ENCODE results near the gene ARHGEF4.

DNA sequence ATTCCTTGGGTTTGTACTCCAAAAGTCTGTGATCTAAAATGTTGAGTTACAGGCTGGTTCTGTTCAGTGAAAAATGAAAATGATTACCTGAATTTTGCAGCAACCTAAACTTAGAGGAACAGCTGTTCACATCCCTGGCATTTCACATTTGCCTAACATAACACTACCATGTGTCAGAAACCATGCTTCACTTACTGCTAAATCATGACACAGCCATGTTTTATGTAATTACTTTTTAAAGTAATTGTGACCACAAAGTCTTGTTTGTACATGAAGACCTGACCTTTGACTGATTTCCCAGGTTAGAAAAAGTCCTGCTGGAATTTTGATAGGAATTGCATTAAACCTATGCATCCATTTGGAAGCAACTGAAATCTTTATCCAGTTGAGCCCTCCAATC is 177.4 kb downstream of the ARHGEF4 start:
- no peak for TF ChIP-seq SIN3A (IDR thresholded peaks at IDR 0.05; ENCODE audit: low read depth)
- TF ChIP-seq, protein P1, sequence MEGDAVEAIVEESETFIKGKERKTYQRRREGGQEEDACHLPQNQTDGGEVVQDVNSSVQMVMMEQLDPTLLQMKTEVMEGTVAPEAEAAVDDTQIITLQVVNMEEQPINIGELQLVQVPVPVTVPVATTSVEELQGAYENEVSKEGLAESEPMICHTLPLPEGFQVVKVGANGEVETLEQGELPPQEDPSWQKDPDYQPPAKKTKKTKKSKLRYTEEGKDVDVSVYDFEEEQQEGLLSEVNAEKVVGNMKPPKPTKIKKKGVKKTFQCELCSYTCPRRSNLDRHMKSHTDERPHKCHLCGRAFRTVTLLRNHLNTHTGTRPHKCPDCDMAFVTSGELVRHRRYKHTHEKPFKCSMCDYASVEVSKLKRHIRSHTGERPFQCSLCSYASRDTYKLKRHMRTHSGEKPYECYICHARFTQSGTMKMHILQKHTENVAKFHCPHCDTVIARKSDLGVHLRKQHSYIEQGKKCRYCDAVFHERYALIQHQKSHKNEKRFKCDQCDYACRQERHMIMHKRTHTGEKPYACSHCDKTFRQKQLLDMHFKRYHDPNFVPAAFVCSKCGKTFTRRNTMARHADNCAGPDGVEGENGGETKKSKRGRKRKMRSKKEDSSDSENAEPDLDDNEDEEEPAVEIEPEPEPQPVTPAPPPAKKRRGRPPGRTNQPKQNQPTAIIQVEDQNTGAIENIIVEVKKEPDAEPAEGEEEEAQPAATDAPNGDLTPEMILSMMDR (IDR thresholded peaks at IDR 0.05 in 2 of 3, conservative IDR thresholded peaks at IDR 0.05 in 1 of 3; ENCODE audit: borderline replicate concordance in 1 of 3, insufficient read depth in 1 of 3, low read depth in 2 of 3, low read length in 2 of 3) = no peak
- TF ChIP-seq RAD21 (IDR thresholded peaks at IDR 0.05; ENCODE audit: low read depth) = no peak
- no peak for TF ChIP-seq POLR2A (IDR thresholded peaks at IDR 0.05; ENCODE audit: borderline replicate concordance, extremely low read depth, insufficient read depth, insufficient read length)
- no peak for TF ChIP-seq MAX (IDR thresholded peaks at IDR 0.05)
- no peak for TF ChIP-seq EGR1 (IDR thresholded peaks at IDR 0.05; ENCODE audit: low read depth)
- no peak for TF ChIP-seq EZH2 (IDR thresholded peaks at IDR 0.05)
- TF ChIP-seq TCF7L2 (IDR thresholded peaks at IDR 0.05; ENCODE audit: borderline replicate concordance, extremely low read depth, insufficient read depth, insufficient read length) = no peak

Data from HCT116 (cell line).